ENCODE results near the gene TECPR1.

Gene TECPR1

DNA sequence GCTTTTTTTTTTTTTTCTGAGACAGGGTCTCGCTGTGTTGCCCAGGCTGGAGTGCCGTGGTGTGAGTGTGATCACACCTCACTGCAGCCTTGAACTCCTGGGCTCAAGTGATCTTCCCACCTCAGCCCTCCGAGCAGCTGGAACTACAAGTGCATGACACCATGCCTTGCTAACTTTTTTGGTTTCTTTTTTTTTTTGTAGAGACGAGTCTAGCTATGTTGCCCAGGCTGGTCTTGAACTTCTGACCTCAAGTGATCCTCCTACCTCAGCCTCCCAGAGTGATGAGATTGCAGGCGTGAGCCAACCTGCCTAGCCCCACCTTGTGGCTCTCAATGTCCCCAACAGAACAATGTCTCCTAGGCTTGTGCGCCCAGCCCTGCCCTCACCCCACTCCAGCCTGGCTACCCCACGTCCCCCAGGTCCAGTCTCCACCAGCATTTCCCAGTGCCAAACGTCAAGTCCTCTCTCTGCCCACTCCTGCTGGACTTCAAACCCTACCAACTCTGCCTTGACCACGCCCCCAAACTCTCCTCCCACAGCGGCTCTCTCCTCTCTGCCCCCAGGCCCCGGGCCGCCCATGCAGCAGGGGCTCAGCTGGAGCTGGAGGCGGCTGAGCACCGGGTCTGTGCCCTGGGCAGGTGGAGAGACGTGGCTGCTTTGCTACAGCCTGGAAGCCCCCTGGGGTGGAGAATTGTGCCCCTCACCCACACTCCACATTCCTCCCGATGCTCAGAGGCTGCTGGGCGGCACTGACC is 21.9 kb downstream of the TECPR1 start:
- H3K4me1 ChIP-seq (ENCODE audit: control insufficient read depth, low read length), result no peaks in the 10 kb centered on the region
- H3F3A ChIP-seq (ENCODE audit: control insufficient read depth, insufficient read depth), result 0 out of 2 replicates have a peak, but pooled peaks cover 4% of the 10 kb centered on the region
- no peaks in the 10 kb centered on the region for H3K9me3 ChIP-seq (ENCODE audit: control insufficient read depth, insufficient read depth, low read length)
- H3K4me2 ChIP-seq (ENCODE audit: low read length), result no peak overlapping the region
- H3K4me3 ChIP-seq (ENCODE audit: low read length), result no peak overlapping the region
- 0 out of 2 replicates have a peak, but pooled peaks cover 4% of the 10 kb centered on the region for H4K20me1 ChIP-seq (ENCODE audit: control insufficient read depth, insufficient read depth, low read depth, low read length)
- no peak overlapping the region for H3K27ac ChIP-seq (ENCODE audit: low read depth, low read length)
- no peaks in the 10 kb centered on the region for H3K9me2 ChIP-seq (replicated peaks; ENCODE audit: control insufficient read depth, low read length)
- H3K79me2 ChIP-seq (ENCODE audit: control insufficient read depth, low read length), result no peaks in the 10 kb centered on the region
- TF ChIP-seq, protein P1, sequence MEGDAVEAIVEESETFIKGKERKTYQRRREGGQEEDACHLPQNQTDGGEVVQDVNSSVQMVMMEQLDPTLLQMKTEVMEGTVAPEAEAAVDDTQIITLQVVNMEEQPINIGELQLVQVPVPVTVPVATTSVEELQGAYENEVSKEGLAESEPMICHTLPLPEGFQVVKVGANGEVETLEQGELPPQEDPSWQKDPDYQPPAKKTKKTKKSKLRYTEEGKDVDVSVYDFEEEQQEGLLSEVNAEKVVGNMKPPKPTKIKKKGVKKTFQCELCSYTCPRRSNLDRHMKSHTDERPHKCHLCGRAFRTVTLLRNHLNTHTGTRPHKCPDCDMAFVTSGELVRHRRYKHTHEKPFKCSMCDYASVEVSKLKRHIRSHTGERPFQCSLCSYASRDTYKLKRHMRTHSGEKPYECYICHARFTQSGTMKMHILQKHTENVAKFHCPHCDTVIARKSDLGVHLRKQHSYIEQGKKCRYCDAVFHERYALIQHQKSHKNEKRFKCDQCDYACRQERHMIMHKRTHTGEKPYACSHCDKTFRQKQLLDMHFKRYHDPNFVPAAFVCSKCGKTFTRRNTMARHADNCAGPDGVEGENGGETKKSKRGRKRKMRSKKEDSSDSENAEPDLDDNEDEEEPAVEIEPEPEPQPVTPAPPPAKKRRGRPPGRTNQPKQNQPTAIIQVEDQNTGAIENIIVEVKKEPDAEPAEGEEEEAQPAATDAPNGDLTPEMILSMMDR (IDR thresholded peaks at IDR 0.05; ENCODE audit: low read depth, low read length, poor library complexity, severe bottlenecking), result peak; percentile 19
- TF ChIP-seq EZH2phosphoT487 (IDR thresholded peaks at IDR 0.05; ENCODE audit: borderline replicate concordance, low read length), result no peak
- no peaks in the 10 kb centered on the region for H3K36me3 ChIP-seq (ENCODE audit: control insufficient read depth, low read length)
- H3K27me3 ChIP-seq (ENCODE audit: control insufficient read depth, low read length), result no peaks in the 10 kb centered on the region

DNA sequence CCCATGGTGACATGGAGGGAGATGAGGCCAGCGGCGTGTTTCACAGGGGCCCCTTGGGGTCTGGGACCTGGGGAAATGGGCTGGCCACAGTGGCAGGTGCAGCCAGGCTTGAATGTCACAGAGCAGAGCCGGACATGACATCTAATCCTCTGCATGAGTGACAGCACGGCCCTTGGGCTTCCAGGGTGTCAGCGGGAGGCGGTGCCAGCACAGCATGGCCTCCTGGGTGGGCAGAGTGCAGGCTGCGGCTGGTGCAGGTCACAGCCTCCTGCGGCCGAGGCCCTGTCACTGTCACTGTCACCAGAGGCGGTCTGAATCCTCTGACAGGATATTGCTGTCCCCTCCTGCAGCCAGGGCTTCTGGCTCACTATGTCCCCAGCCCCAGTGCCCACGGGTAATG is 22.6 kb downstream of the TECPR1 start:
- H3F3A ChIP-seq (ENCODE audit: control insufficient read depth, insufficient read depth), result no peaks in the 10 kb centered on the region
- no peak overlapping the region for H3K4me2 ChIP-seq (ENCODE audit: low read length)

DNA sequence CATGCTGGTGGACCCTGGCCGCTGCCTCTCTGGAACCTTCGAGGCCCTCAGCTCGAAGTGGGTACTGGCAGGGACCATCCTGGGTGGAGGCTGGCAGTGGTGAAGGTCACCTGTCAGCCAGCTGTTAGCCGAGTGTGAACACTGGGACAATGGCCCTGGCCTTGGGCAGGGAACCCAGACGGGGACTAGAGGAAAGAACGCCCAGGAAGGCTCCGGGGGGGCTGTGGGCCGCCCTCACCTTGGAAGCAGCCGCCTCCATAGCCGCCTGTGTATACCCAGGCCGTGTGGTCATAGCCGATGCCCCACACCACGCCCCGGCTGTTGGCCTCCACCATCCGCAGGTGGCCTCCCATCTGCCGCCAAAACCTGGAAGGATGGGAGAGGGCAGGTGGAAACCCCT is 23.2 kb downstream of the TECPR1 start:
- no peaks in the 10 kb centered on the region for H3K36me3 ChIP-seq (ENCODE audit: control insufficient read depth, low read length)
- no peak overlapping the region for H3K4me3 ChIP-seq (ENCODE audit: low read length)
- H3K27me3 ChIP-seq (ENCODE audit: control insufficient read depth, low read length), result no peaks in the 10 kb centered on the region
- H4K20me1 ChIP-seq (ENCODE audit: control insufficient read depth, insufficient read depth, low read depth, low read length), result 0 out of 2 replicates have a peak, but pooled peaks cover 4% of the 10 kb centered on the region
- H3K9me3 ChIP-seq (ENCODE audit: control insufficient read depth, insufficient read depth, low read length), result no peaks in the 10 kb centered on the region
- no peaks in the 10 kb centered on the region for H3F3A ChIP-seq (ENCODE audit: control insufficient read depth, insufficient read depth)
- no peaks in the 10 kb centered on the region for H3K9me2 ChIP-seq (replicated peaks; ENCODE audit: control insufficient read depth, low read length)
- TF ChIP-seq, protein P1 (IDR thresholded peaks at IDR 0.05; ENCODE audit: low read depth, low read length, poor library complexity, severe bottlenecking), result no peak
- TF ChIP-seq EZH2phosphoT487 (IDR thresholded peaks at IDR 0.05; ENCODE audit: borderline replicate concordance, low read length), result no peak
- H3K79me2 ChIP-seq (ENCODE audit: control insufficient read depth, low read length), result no peaks in the 10 kb centered on the region
- no peaks in the 10 kb centered on the region for H3K4me1 ChIP-seq (ENCODE audit: control insufficient read depth, low read length)
- H3K4me2 ChIP-seq (ENCODE audit: low read length), result no peak overlapping the region
- H3K27ac ChIP-seq (ENCODE audit: low read depth, low read length), result no peak overlapping the region

More for the DNA sequence above, 22.6 kb downstream of the TECPR1 start:
- H3K9me2 ChIP-seq (replicated peaks; ENCODE audit: control insufficient read depth, low read length), result no peaks in the 10 kb centered on the region
- H3K27me3 ChIP-seq (ENCODE audit: control insufficient read depth, low read length), result no peaks in the 10 kb centered on the region
- H4K20me1 ChIP-seq (ENCODE audit: control insufficient read depth, insufficient read depth, low read depth, low read length), result 0 out of 2 replicates have a peak, but pooled peaks cover 4% of the 10 kb centered on the region
- no peak overlapping the region for H3K4me3 ChIP-seq (ENCODE audit: low read length)
- no peaks in the 10 kb centered on the region for H3K9me3 ChIP-seq (ENCODE audit: control insufficient read depth, insufficient read depth, low read length)
- TF ChIP-seq, protein P1 (IDR thresholded peaks at IDR 0.05; ENCODE audit: low read depth, low read length, poor library complexity, severe bottlenecking), result no peak
- no peak for TF ChIP-seq EZH2phosphoT487 (IDR thresholded peaks at IDR 0.05; ENCODE audit: borderline replicate concordance, low read length)
- H3K36me3 ChIP-seq (ENCODE audit: control insufficient read depth, low read length), result no peaks in the 10 kb centered on the region
- no peaks in the 10 kb centered on the region for H3K79me2 ChIP-seq (ENCODE audit: control insufficient read depth, low read length)
- no peak overlapping the region for H3K27ac ChIP-seq (ENCODE audit: low read depth, low read length)
- no peaks in the 10 kb centered on the region for H3K4me1 ChIP-seq (ENCODE audit: control insufficient read depth, low read length)
